ENCODE measurements around the gene SPATA6.

GRCh38 chr1:48396208-48396607, 75.8 kb downstream of the SPATA6 start:
- no peak for TF ChIP-seq CTCF (conservative IDR thresholded peaks at IDR 0.05 in 1 of 2, IDR thresholded peaks at IDR 0.05 in 1 of 2; ENCODE audit: low read depth in 1 of 2, low read length in 2 of 2)
- TF ChIP-seq EZH2 (IDR thresholded peaks at IDR 0.05; ENCODE audit: low read length, missing control alignments): no peak

Data from fibroblast of lung (primary cell).